Loucy (cell line): Measurements from ENCODE around the gene SIGLEC12.

Experiments used
- CTCF ChIP-seq: fragments of 200-600 bp; sonication (generic); conservative IDR thresholded peaks from 2 replicates; pipeline ENCODE4 v1.5.1; 2014; ENCODE audit warnings: mild to moderate bottlenecking, antibody characterized with exemption, low read length
- EZH2phosphoT487 ChIP-seq: fragments of 200-600 bp; IDR thresholded peaks from 2 replicates; pipeline ENCODE4 v1.6.1; 2018; ENCODE audit warnings: antibody characterized with exemption, mild to moderate bottlenecking, moderate library complexity, borderline replicate concordance

- TF ChIP-seq CTCF (no peak), EZH2phosphoT487 (no peak)
These were observed 2.3 kb upstream of the SIGLEC12 start for GRCh38 chr19:51503896-51504295.
